GM23248 (cell line): ENCODE measurements around the gene SMARCC1.

Experiments used
- EZH2 ChIP-seq: fragments of 200-600 bp; sonication (generic); IDR thresholded peaks from 2 replicates; pipeline ENCODE4 v1.6.1; 2018; ENCODE audit warnings: antibody characterized with exemption, mild to moderate bottlenecking; ENCODE audit not compliant: insufficient read depth, poor library complexity, severe bottlenecking
- EZH2phosphoT487 ChIP-seq: fragments of 200-600 bp; sonication (generic); IDR thresholded peaks from 2 replicates; pipeline ENCODE4 v1.6.1; 2018; ENCODE audit warnings: antibody characterized with exemption, moderate library complexity, mild to moderate bottlenecking, low read depth; ENCODE audit not compliant: insufficient read depth

- TF ChIP-seq EZH2 (no peak), EZH2phosphoT487 (no peak)
Measured at GRCh38 chr3:47817609-47818008, 35.9 kb upstream of the SMARCC1 start.
